HAP-1 (cell line): ENCODE results near the gene FHIP2A.
"Not testable (repeated sequence)": the region's sequence is repeated elsewhere in the genome, so short reads cannot be mapped to it uniquely, and the experiment has no call there.

Experiments
- DNase-seq, 2 experiments: peaks; one replicate each; pipeline ENCODE4 v3.0.0-alpha.2; 2016 to 2020; ENCODE audit warnings: low spot score in 2 of 2
- H3K27me3 ChIP-seq: fragments of 250-450 bp; sonication (Bioruptor Pico); 2 replicates; pipeline ENCODE4 v1.5.1; 2020; ENCODE audit warnings: low read depth, mild to moderate bottlenecking, moderate library complexity
- H3K36me3 ChIP-seq: fragments of 250-450 bp; sonication (Bioruptor Pico); replicated peaks from 2 replicates; pipeline ENCODE4 v1.5.1; 2020; ENCODE audit warnings: mild to moderate bottlenecking
- H3K4me1 ChIP-seq: fragments of 250-450 bp; sonication (Bioruptor Pico); 2 replicates; pipeline ENCODE4 v1.5.1; 2020; ENCODE audit warnings: mild to moderate bottlenecking
- H3K4me3 ChIP-seq: fragments of 250-450 bp; sonication (Bioruptor Pico); 2 replicates; pipeline ENCODE4 v1.5.1; 2020; ENCODE audit warnings: mild to moderate bottlenecking, moderate library complexity
- H3K9me3 ChIP-seq: fragments of 250-450 bp; sonication (Bioruptor Pico); 2 replicates; pipeline ENCODE4 v1.5.1; 2020; ENCODE audit warnings: mild to moderate bottlenecking, moderate library complexity
- in situ Hi-C: fragments of 300-500 bp; cut with MboI; formaldehyde crosslinking; loops from 3 replicates; pipeline ENCODE4 v1.14.3; 2020; ENCODE audit warnings: low sequenced_read_pairs, inconsistent platforms, mixed read lengths

Gene FHIP2A

DNA sequence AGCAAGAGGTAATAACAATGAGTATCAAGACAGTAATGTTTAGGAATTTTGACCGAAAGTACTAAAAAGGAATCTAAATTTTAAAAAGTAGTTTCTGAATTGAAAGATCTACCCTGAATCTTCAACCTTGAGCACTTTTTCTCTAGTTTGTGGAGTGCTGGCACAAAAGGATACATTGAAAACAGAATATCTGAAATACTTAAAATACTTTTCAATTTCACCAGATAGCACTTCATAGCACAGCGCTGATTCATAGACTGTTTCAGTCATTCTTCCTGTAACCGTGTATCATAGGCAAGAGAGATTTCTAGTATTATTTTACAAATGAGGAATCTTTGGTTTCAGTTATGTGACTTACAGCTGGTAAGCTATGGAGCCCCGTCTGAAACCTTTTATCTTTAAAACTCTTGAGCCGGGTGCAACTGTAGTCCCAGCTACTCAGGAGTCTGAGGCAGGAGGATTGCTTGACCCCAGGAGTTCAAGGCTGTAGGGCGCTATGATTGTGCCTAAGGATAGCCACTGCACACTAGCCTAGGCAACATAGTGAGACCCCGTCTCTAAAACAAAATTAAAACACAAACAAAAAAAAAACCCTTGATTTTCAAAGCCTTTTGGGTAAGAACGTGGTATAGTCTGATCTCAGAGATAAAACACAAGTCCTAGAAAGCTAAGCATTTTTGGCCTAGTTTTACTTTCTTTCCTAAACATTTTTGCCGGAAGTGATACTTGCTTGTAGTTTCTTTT, 35.1 kb downstream of the FHIP2A start:
- no peak for DNase-seq
- no peaks in the 10 kb centered on the region for H3K9me3 ChIP-seq
- no peaks in the 10 kb centered on the region for H3K27me3 ChIP-seq
- peaks cover 3% of the 10 kb centered on the region; the same call in 1 of the 2 replicates for H3K4me1 ChIP-seq
- no peak overlapping the region for H3K4me3 ChIP-seq
- in situ Hi-C loops, result no loop called here
- peaks cover 29% of the 10 kb centered on the region for H3K36me3 ChIP-seq

- DNase-seq, H3K9me3 ChIP-seq, H3K27me3 ChIP-seq, H3K4me3 ChIP-seq, H3K4me1 ChIP-seq, in situ Hi-C loops: not testable (repeated sequence)
- peaks cover 29% of the 10 kb centered on the region for H3K36me3 ChIP-seq
Observed at GRCh38 chr10:114857288-114857565, 35.6 kb downstream of the FHIP2A start.

DNA sequence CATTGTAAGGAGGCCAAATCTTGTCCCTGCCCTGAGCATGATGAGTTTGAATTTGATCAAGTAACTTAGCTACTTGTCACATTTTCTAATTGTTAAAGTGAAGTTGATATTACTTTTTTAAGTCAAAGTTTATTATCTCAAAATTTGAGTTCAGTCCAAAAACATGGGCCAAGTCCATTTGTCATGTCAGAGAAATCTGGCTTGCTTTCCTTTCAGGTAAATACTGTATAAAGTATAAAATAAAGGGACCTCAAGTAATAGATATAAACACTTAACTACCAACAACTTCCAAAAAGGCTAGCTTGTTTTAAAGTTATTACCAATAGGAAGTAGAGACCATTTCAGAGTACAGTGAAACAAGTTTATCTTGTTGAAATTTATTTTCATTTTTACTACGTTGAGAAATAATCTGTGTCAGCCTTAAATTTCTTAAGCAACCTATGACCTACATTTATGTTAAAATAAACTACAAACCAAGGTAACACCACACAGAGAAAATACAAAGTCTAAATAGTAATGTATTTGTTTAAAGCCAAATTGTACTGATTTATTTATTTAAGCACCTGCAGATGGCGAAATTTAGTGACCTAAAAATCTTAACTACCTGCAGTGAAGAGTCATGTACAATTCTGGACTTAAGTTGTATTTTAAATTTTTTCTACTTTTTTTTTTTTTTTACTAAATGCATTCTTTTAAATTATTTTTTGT, 36.5 kb downstream of the FHIP2A start:
- H3K36me3 ChIP-seq, result peaks cover 29% of the 10 kb centered on the region
- no peaks in the 10 kb centered on the region for H3K9me3 ChIP-seq
- H3K27me3 ChIP-seq, result no peaks in the 10 kb centered on the region
- DNase-seq, result no peak
- H3K4me1 ChIP-seq, result peaks cover 3% of the 10 kb centered on the region; the same call in 1 of the 2 replicates
- H3K4me3 ChIP-seq, result no peak overlapping the region
- in situ Hi-C loops, result no loop called here

DNA sequence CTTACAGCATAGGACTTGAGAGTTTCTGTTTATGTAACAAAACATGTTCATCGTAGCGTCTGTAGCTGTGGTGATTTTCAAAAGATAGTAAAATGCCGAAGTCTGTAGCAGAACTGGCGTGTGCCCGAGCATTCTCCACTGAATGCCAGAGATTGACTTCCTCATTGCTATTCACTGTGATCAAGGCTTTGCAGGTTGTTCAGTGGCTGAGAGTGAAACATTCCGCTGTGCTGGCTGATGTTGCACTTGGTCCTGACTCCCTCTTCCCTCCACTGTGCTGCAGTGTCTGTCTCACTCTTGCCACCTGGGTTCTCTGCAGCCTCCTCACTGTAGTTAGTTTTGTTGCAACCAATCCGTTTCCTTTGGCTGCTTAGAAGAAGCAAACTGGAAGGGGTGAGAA, 37.6 kb downstream of the FHIP2A start:
- Histone ChIP-seq H3K4me3 (no peak overlapping the region), H3K4me1 (peaks cover 3% of the 10 kb centered on the region; the same call in 1 of the 2 replicates), H3K36me3 (peaks cover 36% of the 10 kb centered on the region), H3K9me3 (no peaks in the 10 kb centered on the region), H3K27me3 (no peaks in the 10 kb centered on the region)
- in situ Hi-C loops, result no loop called here
- DNase-seq, result no peak

DNA sequence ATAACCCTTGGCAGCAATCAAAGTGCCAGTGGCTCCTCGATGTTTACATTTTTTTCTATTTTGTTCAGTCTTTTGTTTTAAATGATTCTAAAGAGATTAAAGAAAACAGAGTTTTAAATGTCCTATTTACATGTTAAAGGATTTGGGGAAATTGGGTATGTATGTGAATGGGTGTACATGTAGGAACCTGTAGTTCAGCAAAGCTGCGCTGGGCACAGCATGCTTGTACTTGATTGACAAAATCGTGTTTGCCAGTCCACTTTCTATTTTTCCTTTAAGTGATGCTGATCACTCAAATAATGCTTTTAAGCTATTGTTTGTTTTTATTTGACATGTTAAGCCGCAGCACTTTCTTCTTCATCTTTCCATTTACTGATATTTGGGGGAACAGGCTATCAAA, 40.9 kb downstream of the FHIP2A start:
- H3K27me3 ChIP-seq, result no peaks in the 10 kb centered on the region
- no peaks in the 10 kb centered on the region for H3K9me3 ChIP-seq
- no peak overlapping the region for H3K4me3 ChIP-seq
- in situ Hi-C loops, result no loop called here
- peaks cover 24% of the 10 kb centered on the region for H3K36me3 ChIP-seq
- no peak for DNase-seq
- H3K4me1 ChIP-seq, result peaks cover under 1% of the 10 kb centered on the region; the same call in 1 of the 2 replicates

GRCh38 chr10:114867365-114867764, 45.8 kb downstream of the FHIP2A start:
- Histone ChIP-seq H3K27me3 (no peaks in the 10 kb centered on the region), H3K9me3 (no peaks in the 10 kb centered on the region), H3K4me1 (no peaks in the 10 kb centered on the region), H3K36me3 (peaks cover 12% of the 10 kb centered on the region; the same call in 1 of the 2 replicates), H3K4me3 (no peak overlapping the region)
- in situ Hi-C loops, result no loop called here
- no peak for DNase-seq

DNA sequence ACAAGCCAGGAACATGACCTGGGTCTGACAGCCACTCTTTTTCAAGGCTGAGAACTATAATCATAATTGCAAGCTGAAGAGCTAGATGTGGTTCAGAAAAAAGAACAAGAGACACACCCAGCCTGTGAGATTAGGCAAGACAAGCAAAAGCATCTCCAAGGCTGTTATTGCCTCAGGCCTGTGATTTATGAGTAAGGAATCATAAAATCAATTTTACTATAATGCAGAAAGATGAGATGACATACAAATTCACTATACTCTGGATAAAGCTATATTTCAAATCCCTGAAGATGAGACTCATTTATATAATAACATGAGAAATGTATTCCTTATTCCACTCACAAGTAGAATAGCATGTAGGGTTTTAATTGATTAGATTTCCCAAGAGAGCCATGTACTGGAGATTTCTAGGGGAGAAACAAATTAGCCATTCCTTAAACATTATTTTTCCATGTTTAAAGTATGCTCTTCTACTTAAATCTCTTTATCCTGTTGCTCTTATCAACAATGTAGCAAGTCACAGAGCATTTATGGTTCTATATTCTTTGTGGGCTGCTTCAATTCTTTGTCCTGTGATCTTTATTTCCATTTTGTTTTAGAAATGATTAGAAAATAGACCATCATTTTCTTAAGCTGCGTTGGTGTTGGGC, 47.4 kb downstream of the FHIP2A start:
- H3K4me1 ChIP-seq, result no peaks in the 10 kb centered on the region
- DNase-seq, result no peak
- H3K9me3 ChIP-seq, result no peaks in the 10 kb centered on the region
- H3K4me3 ChIP-seq, result no peak overlapping the region
- no peaks in the 10 kb centered on the region for H3K27me3 ChIP-seq
- H3K36me3 ChIP-seq, result peaks cover 7% of the 10 kb centered on the region; the same call in 1 of the 2 replicates
- in situ Hi-C loops, result no loop called here

DNA sequence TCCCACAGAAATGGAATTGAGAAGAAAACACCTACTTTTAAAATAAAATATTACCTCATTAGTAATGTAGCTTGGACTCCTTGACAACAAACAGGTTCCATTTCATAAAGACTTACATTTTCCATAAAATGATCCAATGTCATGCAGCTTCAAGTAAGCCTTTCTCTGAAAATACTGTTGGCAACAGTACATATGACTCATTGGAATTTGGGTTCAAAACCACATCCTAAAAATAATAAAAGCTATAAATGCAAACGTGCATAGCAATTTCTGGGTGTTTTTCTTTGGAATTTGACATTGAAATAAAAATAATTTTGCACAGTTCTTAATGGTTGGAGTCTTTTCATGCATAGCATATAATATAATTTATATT, 47.9 kb downstream of the FHIP2A start:
- in situ Hi-C loops, result no loop called here
- Histone ChIP-seq H3K36me3 (peaks cover 2% of the 10 kb centered on the region; the same call in 1 of the 2 replicates), H3K9me3 (no peaks in the 10 kb centered on the region), H3K4me1 (no peaks in the 10 kb centered on the region), H3K4me3 (no peak overlapping the region), H3K27me3 (no peaks in the 10 kb centered on the region)
- DNase-seq, result no peak

- Histone ChIP-seq H3K36me3 (no peaks in the 10 kb centered on the region), H3K9me3 (no peaks in the 10 kb centered on the region), H3K27me3 (no peaks in the 10 kb centered on the region; the same call in 1 of the 2 replicates), H3K4me1 (no peaks in the 10 kb centered on the region), H3K4me3 (no peak overlapping the region)
- in situ Hi-C loops, result no loop called here
- DNase-seq, result no peak
Observed at GRCh38 chr10:114870486-114870885, 48.9 kb downstream of the FHIP2A start.

- no peak for DNase-seq
- in situ Hi-C loops, result no loop called here
- Histone ChIP-seq H3K4me1 (no peaks in the 10 kb centered on the region), H3K9me3 (no peaks in the 10 kb centered on the region), H3K36me3 (no peaks in the 10 kb centered on the region), H3K4me3 (no peak overlapping the region), H3K27me3 (no peaks in the 10 kb centered on the region; the same call in 1 of the 2 replicates)
Observed at GRCh38 chr10:114871379-114871778, 49.8 kb downstream of the FHIP2A start.
